ENCODE results near the gene SYNM. TPM values are rescaled to one million over a fixed set of nuclear protein-coding genes. Genes with fewer than 3 reads are reported as not detected.
"Not testable (repeated sequence)": the region's sequence is repeated elsewhere in the genome, so short reads cannot be mapped to it uniquely, and the experiment has no call there.

The SYNM gene
- 45.1 and 60.0 TPM in 2 replicates for total RNA-seq

- DNase-seq, result peak; percentile 91
Measured at GRCh38 chr15:99104788-99105513, at the start of gene SYNM. Gene SYNM (plus strand): TSS chr15:99105080. CDS start chr15:99105200, 120 bp downstream.

- DNase-seq, result no peak
Measured at GRCh38 chr15:99055555-99056134, 49.2 kb upstream of the SYNM start.

GRCh38 chr15:99057020-99057419, 47.9 kb upstream of the SYNM start:
- peak; percentile 29 for DNase-seq

GRCh38 chr15:99057697-99058420, 47.0 kb upstream of the SYNM start:
- peak; percentile 78 for DNase-seq

- no peak for DNase-seq
Measured at GRCh38 chr15:99058421-99058870, 46.4 kb upstream of the SYNM start.

GRCh38 chr15:99059010-99059981, 45.6 kb upstream of the SYNM start:
- peak; percentile 76 for DNase-seq

- DNase-seq, result not testable (repeated sequence)
Measured at GRCh38 chr15:99060186-99060585, 44.7 kb upstream of the SYNM start.

GRCh38 chr15:99062226-99062625, 42.7 kb upstream of the SYNM start:
- DNase-seq, result no peak

GRCh38 chr15:99068186-99068585, 36.7 kb upstream of the SYNM start:
- no peak for DNase-seq

- DNase-seq, result no peak
Measured at GRCh38 chr15:99070208-99070607, 34.7 kb upstream of the SYNM start.

GRCh38 chr15:99071091-99071680, 33.7 kb upstream of the SYNM start:
- DNase-seq, result no peak

GRCh38 chr15:99073008-99073717, 31.7 kb upstream of the SYNM start:
- DNase-seq, result no peak

- DNase-seq, result no peak
Measured at GRCh38 chr15:99074446-99074845, 30.4 kb upstream of the SYNM start.

- DNase-seq, result not testable (repeated sequence)
Measured at GRCh38 chr15:99075059-99075652, 29.7 kb upstream of the SYNM start.

- no peak for DNase-seq
Measured at GRCh38 chr15:99076109-99076508, 28.8 kb upstream of the SYNM start.

- peak; percentile 81 for DNase-seq
Measured at GRCh38 chr15:99076555-99077308, 28.1 kb upstream of the SYNM start.

- no peak for DNase-seq
Measured at GRCh38 chr15:99082798-99083197, 22.1 kb upstream of the SYNM start.

- no peak for DNase-seq
Measured at GRCh38 chr15:99084965-99085364, 19.9 kb upstream of the SYNM start.

- DNase-seq, result no peak
Measured at GRCh38 chr15:99085413-99086326, 19.2 kb upstream of the SYNM start.
